Measurements from ENCODE around the gene PPP1R9B. TPM values are rescaled to one million over a fixed set of nuclear protein-coding genes. Genes with fewer than 3 reads are reported as not detected.

PPP1R9B gene
- total RNA-seq, 1 donor from 2014 or later = 63.5 TPM

GRCh38 chr17:50133028-50133768 is 17.3 kb downstream of the PPP1R9B start:
- intact Hi-C loops (cut with DNase I) = no loop called here
- Histone ChIP-seq H3K4me3 (peak overlapping the region in 1 of 2 donors; percentile 23), H3K36me3 (peaks cover 38 to 40% of the 10 kb centered on the region in 2 donors), H3K9me3 (no peaks in the 10 kb centered on the region), H3K4me1 (peaks cover 34 to 53% of the 10 kb centered on the region in 2 donors), H3K27ac (peak overlapping the region; percentile 85 to 93), H3K27me3 (no peaks in the 10 kb centered on the region)
- TF ChIP-seq CTCF (IDR thresholded peaks at IDR 0.05) = no peak
- peak; percentile 45 to 87 for DNase-seq (ENCODE audit: low spot score in 2 of 2)

DNA sequence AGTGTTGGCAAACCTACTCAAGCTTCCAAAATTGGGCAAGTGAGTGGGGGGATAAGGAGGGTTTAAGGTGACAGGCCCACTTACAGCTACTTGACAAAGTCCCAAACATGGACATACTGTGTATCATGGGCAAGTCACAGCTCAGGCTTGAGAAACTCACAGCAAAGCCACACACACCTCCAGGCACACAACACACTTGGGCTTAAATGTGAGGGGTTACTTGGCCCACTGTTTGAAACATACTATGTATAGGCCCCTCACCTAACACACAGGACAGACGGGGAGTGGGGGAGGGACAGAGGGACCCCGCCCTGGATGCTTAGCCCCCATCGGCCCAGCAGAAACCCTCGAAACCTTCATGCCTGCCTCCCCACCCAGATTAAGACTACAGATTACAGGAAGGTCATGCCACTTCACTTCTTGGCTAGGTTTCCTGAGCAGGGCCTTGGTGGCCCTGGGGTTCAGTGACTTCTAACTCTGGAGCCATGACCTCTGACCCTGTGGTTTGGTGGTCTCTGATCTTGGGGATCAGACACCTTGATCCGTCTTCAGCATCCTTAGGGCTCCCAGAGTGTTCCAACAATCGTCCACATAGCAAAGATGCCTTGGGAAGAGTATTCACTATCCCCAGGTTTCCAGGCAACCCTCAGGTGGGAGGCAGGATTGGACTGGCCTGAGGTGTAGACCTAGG is 18.2 kb downstream of the PPP1R9B start:
- H3K4me1 ChIP-seq = peaks cover 34 to 53% of the 10 kb centered on the region in 2 donors
- H3K27me3 ChIP-seq = no peaks in the 10 kb centered on the region
- no peaks in the 10 kb centered on the region for H3K9me3 ChIP-seq
- intact Hi-C loops (cut with DNase I) = no loop called here
- no peak for TF ChIP-seq CTCF (IDR thresholded peaks at IDR 0.05)
- no peak for DNase-seq (ENCODE audit: low spot score in 2 of 2)
- H3K36me3 ChIP-seq = peaks cover 28 to 30% of the 10 kb centered on the region in 2 donors
- no peak overlapping the region for H3K4me3 ChIP-seq
- H3K27ac ChIP-seq = peak overlapping the region; percentile 85 to 93

- Histone ChIP-seq H3K27ac (no peak overlapping the region), H3K27me3 (no peaks in the 10 kb centered on the region), H3K9me3 (no peaks in the 10 kb centered on the region), H3K4me1 (peaks cover 34 to 53% of the 10 kb centered on the region in 2 donors), H3K36me3 (peaks cover 13 to 15% of the 10 kb centered on the region in 2 donors), H3K4me3 (peak overlapping the region in 1 of 2 donors; percentile 89)
- no peak for TF ChIP-seq CTCF (IDR thresholded peaks at IDR 0.05)
- DNase-seq (ENCODE audit: low spot score in 2 of 2) = no peak
- intact Hi-C loops (cut with DNase I) = loop anchor here (1.0 kb wide), 1 partner anchor 13 kb away; no protein-coding TSS in a partner anchor
These were observed 19.7 kb downstream of the PPP1R9B start for GRCh38 chr17:50130559-50131305.

DNA sequence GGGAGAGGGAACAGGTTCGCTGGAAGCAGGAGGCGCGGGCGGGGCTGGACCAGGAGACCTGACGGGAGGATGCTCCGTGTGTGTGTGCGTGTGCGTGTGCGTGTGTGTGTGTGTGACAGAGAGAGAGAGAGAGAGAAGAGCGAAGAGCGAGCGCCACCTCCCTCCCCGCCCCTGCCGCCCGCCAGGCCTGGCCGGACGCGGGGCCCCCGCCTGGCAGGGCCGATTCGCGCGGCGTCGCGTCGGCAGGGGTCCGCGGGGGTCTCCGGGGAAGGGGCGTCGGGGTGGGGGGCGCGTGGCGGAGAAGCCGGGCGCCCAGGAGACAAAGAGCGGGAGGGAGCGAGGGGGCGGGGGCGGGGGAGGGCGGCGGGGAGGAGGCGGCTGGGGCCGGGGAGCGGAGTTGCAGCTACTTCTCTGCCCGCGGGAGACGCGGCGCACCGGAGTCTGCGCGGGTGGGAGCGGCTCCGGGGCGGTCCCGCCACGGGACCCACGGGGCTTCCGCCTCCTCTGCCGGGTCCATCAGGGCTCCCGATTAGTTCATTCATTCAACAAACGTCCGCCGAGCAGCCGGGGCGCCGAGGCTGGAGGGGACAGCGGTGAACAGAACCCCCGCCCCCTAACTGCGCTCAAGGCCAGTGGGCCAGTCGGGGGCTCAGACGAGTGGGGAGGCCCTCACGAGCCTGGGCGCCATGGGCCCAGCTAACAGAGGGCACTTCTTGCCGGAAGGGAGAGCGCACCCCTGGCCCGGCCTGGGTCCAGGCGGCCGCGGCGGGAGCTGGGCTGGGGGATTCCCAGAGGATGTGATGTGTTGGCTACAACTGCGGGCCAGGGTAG is 20.5 kb downstream of the PPP1R9B start, which contains the start of gene SAMD14:
Gene SAMD14 (minus strand): TSS at position 433 of the 831 bp plus-strand sequence. CDS start 5,201 bp downstream, outside the sequence.
- peak within 1 kb of the TSS; percentile 2 to 16 for H3K27ac ChIP-seq
- H3K27me3 ChIP-seq = no peaks in the 10 kb centered on the region
- intact Hi-C loops (cut with DNase I) = no loop called here
- no peak for TF ChIP-seq CTCF (IDR thresholded peaks at IDR 0.05)
- H3K4me3 ChIP-seq = peak within 1 kb of the TSS; percentile 54 to 89
- DNase-seq (ENCODE audit: low spot score in 2 of 2) = no peak
- peaks cover 5 to 7% of the 10 kb centered on the region in 2 donors for H3K36me3 ChIP-seq
- H3K9me3 ChIP-seq = no peaks in the 10 kb centered on the region
- peaks cover 34 to 53% of the 10 kb centered on the region in 2 donors for H3K4me1 ChIP-seq

DNA sequence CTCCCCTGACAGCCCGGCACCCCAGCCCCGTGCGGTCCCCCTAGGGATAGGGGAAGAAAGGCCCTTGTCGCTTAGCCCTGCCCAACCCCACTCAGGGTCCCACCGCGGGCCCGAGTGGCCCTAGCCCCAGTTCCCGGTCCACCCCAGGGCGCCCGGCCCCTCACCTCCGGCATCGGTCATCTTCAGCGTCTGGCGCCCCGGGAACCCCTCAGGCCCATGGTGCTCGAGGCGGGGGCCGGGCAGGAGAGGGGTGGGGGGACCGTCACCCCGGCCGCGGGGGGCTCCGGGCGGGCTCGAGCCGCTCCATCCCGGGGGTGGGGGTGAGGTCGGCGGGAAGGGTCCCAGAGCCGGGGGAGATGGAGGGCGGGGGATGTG is 21.1 kb downstream of the PPP1R9B start:
- H3K4me3 ChIP-seq = peak overlapping the region; percentile 54 to 89
- H3K4me1 ChIP-seq = peaks cover 34 to 49% of the 10 kb centered on the region in 2 donors
- peaks cover 0 to 1% of the 10 kb centered on the region in 2 donors for H3K36me3 ChIP-seq
- no peak for TF ChIP-seq CTCF (IDR thresholded peaks at IDR 0.05)
- intact Hi-C loops (cut with DNase I) = no loop called here
- H3K27me3 ChIP-seq = no peaks in the 10 kb centered on the region
- no peaks in the 10 kb centered on the region for H3K9me3 ChIP-seq
- peak overlapping the region; percentile 2 to 16 for H3K27ac ChIP-seq
- no peak for DNase-seq (ENCODE audit: low spot score in 2 of 2)
